Osteocyte (in vitro differentiated cells): ENCODE measurements around the gene MAP1B. TPM values are rescaled to one million over a fixed set of nuclear protein-coding genes. Genes with fewer than 3 reads are reported as not detected.

Experiments used
- DNase-seq: peaks from one replicate; pipeline ENCODE4 v3.0.0; 2021; ENCODE audit warnings: mixed read lengths; ENCODE audit not compliant: unreplicated experiment; ENCODE audit errors: extremely low spot score
- H3K27ac Mint-ChIP-seq: one replicate; pipeline ENCODE4 v1.8.0; 2021; ENCODE audit warnings: mild to moderate bottlenecking, mixed read lengths; ENCODE audit not compliant: unreplicated experiment
- H3K27me3 Mint-ChIP-seq: one replicate; pipeline ENCODE4 v1.8.0; 2021; ENCODE audit warnings: mixed read lengths; ENCODE audit not compliant: unreplicated experiment
- H3K36me3 Mint-ChIP-seq: one replicate; pipeline ENCODE4 v1.8.0; 2021; ENCODE audit warnings: mixed read lengths; ENCODE audit not compliant: unreplicated experiment
- H3K4me1 Mint-ChIP-seq: one replicate; pipeline ENCODE4 v1.8.0; 2021; ENCODE audit warnings: mixed read lengths; ENCODE audit not compliant: unreplicated experiment
- H3K4me3 Mint-ChIP-seq: one replicate; pipeline ENCODE4 v1.8.0; 2021; ENCODE audit warnings: mild to moderate bottlenecking, moderate library complexity, mixed read lengths; ENCODE audit not compliant: unreplicated experiment
- H3K9me3 Mint-ChIP-seq: one replicate; pipeline ENCODE4 v1.8.0; 2021; ENCODE audit warnings: mixed read lengths; ENCODE audit not compliant: unreplicated experiment
- total RNA-seq: library from RNA; stranded (reverse); gene quantifications from 2 replicates; pipeline ENCODE4 v1.2.1, GENCODE V29; 2021
- TF ChIP-seq, protein P1 (sequence below): fragments of 200-600 bp; sonication (generic); IDR thresholded peaks from 2 replicates; pipeline ENCODE4 v1.5.0; 2021; ENCODE audit warnings: antibody characterized with exemption, mild to moderate bottlenecking, moderate library complexity

MAP1B gene
- total RNA-seq, 1 donor from 2014 or later: 189 TPM

DNA sequence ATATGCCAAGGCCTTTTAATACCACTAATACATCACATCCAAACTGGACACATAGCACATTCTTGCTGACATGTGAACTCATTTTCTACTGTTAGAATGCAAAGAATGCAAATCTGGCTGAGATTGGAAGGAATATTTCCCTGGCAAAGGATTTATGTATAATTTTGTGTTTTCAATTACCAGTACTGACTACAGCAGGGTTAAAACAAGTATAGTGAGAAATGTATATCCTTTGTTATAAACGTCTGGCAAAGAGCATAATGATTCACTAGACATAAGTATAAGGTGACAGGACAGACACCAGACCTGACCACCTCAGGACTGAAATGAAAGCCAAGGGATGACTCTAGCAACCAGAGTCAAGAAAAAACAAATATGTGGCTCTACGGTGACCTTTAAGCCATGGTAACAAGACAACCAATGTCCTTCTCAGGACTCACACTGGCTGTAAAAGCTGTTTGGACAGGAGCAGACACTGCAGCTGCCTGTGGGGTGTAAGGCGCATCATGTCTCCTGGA is 117.7 kb downstream of the MAP1B start:
- TF ChIP-seq, protein P1, sequence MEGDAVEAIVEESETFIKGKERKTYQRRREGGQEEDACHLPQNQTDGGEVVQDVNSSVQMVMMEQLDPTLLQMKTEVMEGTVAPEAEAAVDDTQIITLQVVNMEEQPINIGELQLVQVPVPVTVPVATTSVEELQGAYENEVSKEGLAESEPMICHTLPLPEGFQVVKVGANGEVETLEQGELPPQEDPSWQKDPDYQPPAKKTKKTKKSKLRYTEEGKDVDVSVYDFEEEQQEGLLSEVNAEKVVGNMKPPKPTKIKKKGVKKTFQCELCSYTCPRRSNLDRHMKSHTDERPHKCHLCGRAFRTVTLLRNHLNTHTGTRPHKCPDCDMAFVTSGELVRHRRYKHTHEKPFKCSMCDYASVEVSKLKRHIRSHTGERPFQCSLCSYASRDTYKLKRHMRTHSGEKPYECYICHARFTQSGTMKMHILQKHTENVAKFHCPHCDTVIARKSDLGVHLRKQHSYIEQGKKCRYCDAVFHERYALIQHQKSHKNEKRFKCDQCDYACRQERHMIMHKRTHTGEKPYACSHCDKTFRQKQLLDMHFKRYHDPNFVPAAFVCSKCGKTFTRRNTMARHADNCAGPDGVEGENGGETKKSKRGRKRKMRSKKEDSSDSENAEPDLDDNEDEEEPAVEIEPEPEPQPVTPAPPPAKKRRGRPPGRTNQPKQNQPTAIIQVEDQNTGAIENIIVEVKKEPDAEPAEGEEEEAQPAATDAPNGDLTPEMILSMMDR: no peak
- no peaks in the 10 kb centered on the region for H3K27me3 Mint-ChIP-seq
- H3K27ac Mint-ChIP-seq: peak overlapping the region; percentile 84
- no peaks in the 10 kb centered on the region for H3K9me3 Mint-ChIP-seq
- peaks cover 23% of the 10 kb centered on the region for H3K4me1 Mint-ChIP-seq
- H3K4me3 Mint-ChIP-seq: no peak overlapping the region
- no peak for DNase-seq
- peaks cover 53% of the 10 kb centered on the region for H3K36me3 Mint-ChIP-seq

DNA sequence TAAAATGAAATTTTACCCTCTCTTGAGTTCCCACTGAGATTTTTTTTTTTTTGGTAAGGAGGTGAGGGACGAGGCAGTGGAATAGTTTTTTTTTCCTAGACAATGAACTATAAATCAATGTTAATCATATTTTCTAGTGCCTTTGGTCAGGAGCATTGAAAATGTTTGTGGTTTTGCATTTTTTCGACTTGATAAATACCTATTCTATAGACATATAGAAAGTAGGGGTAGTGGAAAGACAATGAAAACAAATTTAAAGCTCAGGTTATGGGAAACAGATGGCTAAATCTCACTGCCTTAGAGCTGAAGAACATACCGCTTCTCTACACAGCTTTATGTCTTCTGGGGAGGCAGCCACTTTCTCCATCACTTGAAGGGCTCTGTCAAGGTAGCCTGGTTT is 118.5 kb downstream of the MAP1B start:
- peaks cover 60% of the 10 kb centered on the region for H3K36me3 Mint-ChIP-seq
- H3K27me3 Mint-ChIP-seq: no peaks in the 10 kb centered on the region
- no peak for DNase-seq
- no peaks in the 10 kb centered on the region for H3K9me3 Mint-ChIP-seq
- no peak overlapping the region for H3K4me3 Mint-ChIP-seq
- TF ChIP-seq, protein P1: no peak
- peaks cover 23% of the 10 kb centered on the region for H3K4me1 Mint-ChIP-seq
- H3K27ac Mint-ChIP-seq: peak overlapping the region; percentile 84

DNA sequence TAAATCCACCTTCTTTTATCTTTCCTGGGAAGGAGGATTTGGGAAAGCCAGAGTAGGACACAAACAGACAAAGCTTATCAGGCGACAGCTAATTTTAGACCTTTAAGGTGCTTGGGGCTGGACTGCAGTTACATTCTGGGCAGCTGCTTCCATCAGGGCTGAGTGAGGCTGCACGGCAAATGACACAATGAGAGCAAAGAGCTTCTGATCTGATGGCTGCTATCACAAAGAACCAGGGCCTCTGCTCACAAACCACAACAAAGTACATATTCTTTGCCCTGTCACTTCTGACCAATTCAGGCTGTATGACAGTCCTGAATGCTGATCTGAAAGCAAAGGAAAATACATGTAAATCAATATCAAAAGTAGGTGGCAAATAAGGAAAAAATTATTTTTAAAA is 119.7 kb downstream of the MAP1B start:
- no peak for DNase-seq
- H3K27me3 Mint-ChIP-seq: no peaks in the 10 kb centered on the region
- peaks cover 23% of the 10 kb centered on the region for H3K4me1 Mint-ChIP-seq
- H3K27ac Mint-ChIP-seq: no peak overlapping the region
- H3K9me3 Mint-ChIP-seq: no peaks in the 10 kb centered on the region
- TF ChIP-seq, protein P1: no peak
- peaks cover 53% of the 10 kb centered on the region for H3K36me3 Mint-ChIP-seq
- no peak overlapping the region for H3K4me3 Mint-ChIP-seq

DNA sequence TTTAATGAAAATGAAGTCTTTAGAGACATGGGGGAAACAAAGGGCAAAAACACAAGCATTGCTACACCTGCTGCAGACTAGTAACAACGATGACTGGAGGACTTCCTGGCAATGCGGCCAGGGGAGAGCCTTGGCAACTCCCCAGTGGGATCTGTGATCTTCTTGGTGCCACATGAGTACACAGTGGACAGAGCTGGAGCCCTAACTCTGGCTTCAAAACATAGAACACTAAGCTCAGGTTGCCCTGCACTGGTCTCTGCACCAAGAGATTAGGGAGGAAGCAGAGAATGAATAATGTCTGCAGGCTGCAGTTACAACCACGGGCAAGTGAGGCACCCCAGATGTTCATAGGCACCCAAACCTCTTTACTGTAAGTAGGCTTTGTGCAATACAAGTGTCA is 121.7 kb downstream of the MAP1B start:
- Mint-ChIP-seq H3K4me1 (peaks cover 22% of the 10 kb centered on the region), H3K36me3 (peaks cover 41% of the 10 kb centered on the region), H3K4me3 (no peak overlapping the region), H3K27ac (no peak overlapping the region), H3K27me3 (no peaks in the 10 kb centered on the region), H3K9me3 (no peaks in the 10 kb centered on the region)
- no peak for DNase-seq
- TF ChIP-seq, protein P1: no peak

DNA sequence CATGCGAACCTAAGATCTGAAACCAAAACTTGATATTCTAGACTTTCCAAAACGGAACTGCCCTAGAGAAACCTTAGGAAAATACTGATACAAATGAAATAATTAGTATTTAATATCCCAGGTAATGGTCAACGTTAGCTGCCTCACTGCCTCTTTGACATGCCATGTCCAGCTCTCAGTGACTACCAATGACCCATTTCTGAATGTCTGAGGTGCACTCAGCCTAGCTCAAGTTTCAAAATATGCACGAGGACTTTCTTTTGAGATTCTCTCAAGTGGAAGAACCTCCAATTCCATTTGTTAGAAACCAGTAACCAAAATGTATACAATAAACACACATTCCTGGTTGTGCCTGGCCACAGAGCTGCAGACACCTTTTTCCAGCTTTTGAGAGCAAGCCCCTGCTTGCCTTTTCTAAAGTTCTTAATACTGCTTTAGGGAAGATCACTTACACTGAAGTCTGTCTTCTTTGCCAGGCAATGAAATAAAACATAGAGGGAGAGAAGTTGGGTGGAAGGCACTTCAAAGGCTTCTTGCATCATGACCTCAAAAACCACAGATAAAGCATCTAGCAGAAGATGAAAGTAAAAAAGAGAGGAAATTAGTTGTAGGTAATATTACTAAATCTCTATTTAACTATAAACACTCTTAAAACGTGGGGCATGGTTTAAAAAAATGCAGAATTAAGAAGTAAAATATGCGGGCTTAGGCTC is 124.9 kb downstream of the MAP1B start:
- no peak overlapping the region for H3K27ac Mint-ChIP-seq
- H3K4me3 Mint-ChIP-seq: no peak overlapping the region
- no peaks in the 10 kb centered on the region for H3K9me3 Mint-ChIP-seq
- DNase-seq: no peak
- H3K36me3 Mint-ChIP-seq: peaks cover 23% of the 10 kb centered on the region
- no peaks in the 10 kb centered on the region for H3K27me3 Mint-ChIP-seq
- peaks cover 21% of the 10 kb centered on the region for H3K4me1 Mint-ChIP-seq
- TF ChIP-seq, protein P1: no peak
